ENCODE measurements around the gene TBX20. TPM values are rescaled to one million over a fixed set of nuclear protein-coding genes. Genes with fewer than 3 reads are reported as not detected.

Gene TBX20
- total and polyA plus RNA-seq, 8 donors = not detected

GRCh38 chr7:35285799-35286198 is 31.9 kb upstream of the TBX20 start:
- H3K27ac ChIP-seq = no peak overlapping the region
- H3K4me1 ChIP-seq = peaks cover 0 to 10% (median 5%) of the 10 kb centered on the region in 4 donors
- 0 to 11% (median 8%) methylated on average over 1 of the region's 1 CpG for WGBS, 5 donors
- H3K9me3 ChIP-seq = peaks cover 0 to 4% (median 0%) of the 10 kb centered on the region in 4 donors
- peak in 1 of 2 donors; percentile 13 for DNase-seq
- H3K36me3 ChIP-seq = no peaks in the 10 kb centered on the region
- no peaks in the 10 kb centered on the region for H3K27me3 ChIP-seq
- TF ChIP-seq CTCF (IDR thresholded peaks at IDR 0.05) (no peak), POLR2A (IDR thresholded peaks at IDR 0.05) (no peak), POLR2AphosphoS5 (IDR thresholded peaks at IDR 0.05) (no peak), EP300 (IDR thresholded peaks at IDR 0.05) (no peak)
- intact Hi-C loops (cut with DNase I; ENCODE audit: low total_unique reads) = no loop called here
- H3K4me3 ChIP-seq = no peak overlapping the region

GRCh38 chr7:35280902-35281301 is 27.0 kb upstream of the TBX20 start:
- Histone ChIP-seq H3K4me3 (no peak overlapping the region), H3K36me3 (no peaks in the 10 kb centered on the region), H3K4me1 (peaks cover 0 to 4% (median 1%) of the 10 kb centered on the region in 4 donors), H3K9me3 (no peaks in the 10 kb centered on the region), H3K27ac (no peak overlapping the region), H3K27me3 (peaks cover 0 to 7% (median 0%) of the 10 kb centered on the region in 3 donors)
- WGBS, 5 donors = 63 to 79% (median 68%) methylated on average over 4 of the region's 4 CpGs
- DNase-seq = no peak
- TF ChIP-seq CTCF (IDR thresholded peaks at IDR 0.05) (no peak), EP300 (IDR thresholded peaks at IDR 0.05) (no peak), POLR2AphosphoS5 (IDR thresholded peaks at IDR 0.05) (no peak), POLR2A (IDR thresholded peaks at IDR 0.05) (no peak)
- intact Hi-C loops (cut with DNase I; ENCODE audit: low total_unique reads) = no loop called here

DNA sequence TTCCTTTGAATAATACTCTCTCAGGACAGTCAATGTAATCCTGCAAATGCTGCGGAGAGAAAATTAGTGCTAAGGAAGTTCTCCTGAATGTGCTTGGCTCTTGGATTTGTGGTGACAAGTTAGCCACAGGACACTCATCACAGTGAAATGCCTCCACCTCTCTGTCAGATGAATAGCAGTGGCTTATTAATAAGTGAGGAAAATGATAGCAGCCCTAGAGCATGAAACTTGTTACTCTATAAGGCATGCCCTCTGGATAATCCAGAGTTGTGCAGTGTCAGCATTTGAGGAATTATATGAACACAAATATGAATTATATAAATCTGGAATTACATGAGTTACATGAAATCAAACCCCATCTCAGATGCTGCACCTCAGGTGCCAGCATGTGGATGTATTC is 23.5 kb upstream of the TBX20 start:
- TF ChIP-seq EP300 (IDR thresholded peaks at IDR 0.05) = no peak
- no peak for TF ChIP-seq POLR2AphosphoS5 (IDR thresholded peaks at IDR 0.05)
- no peak for TF ChIP-seq POLR2A (IDR thresholded peaks at IDR 0.05)
- TF ChIP-seq CTCF (IDR thresholded peaks at IDR 0.05) = no peak
- Histone ChIP-seq H3K27me3 (peaks cover 0 to 7% (median 0%) of the 10 kb centered on the region in 3 donors), H3K4me3 (no peak overlapping the region), H3K4me1 (no peaks in the 10 kb centered on the region), H3K27ac (no peak overlapping the region), H3K9me3 (no peaks in the 10 kb centered on the region), H3K36me3 (no peaks in the 10 kb centered on the region)
- WGBS, 5 donors = 94 to 97% (median 95%) methylated on average over 1 of the region's 1 CpG
- intact Hi-C loops (cut with DNase I; ENCODE audit: low total_unique reads) = no loop called here
- DNase-seq = no peak

- Histone ChIP-seq H3K9me3 (no peaks in the 10 kb centered on the region), H3K4me3 (no peak overlapping the region), H3K36me3 (no peaks in the 10 kb centered on the region), H3K4me1 (no peaks in the 10 kb centered on the region), H3K27me3 (peaks cover 0 to 5% (median 0%) of the 10 kb centered on the region in 3 donors), H3K27ac (no peak overlapping the region)
- TF ChIP-seq POLR2A (IDR thresholded peaks at IDR 0.05) (no peak), EP300 (IDR thresholded peaks at IDR 0.05) (no peak), POLR2AphosphoS5 (IDR thresholded peaks at IDR 0.05) (no peak), CTCF (IDR thresholded peaks at IDR 0.05) (no peak)
- WGBS, 5 donors = 74 to 92% (median 86%) methylated on average over 1 of the region's 1 CpG
- intact Hi-C loops (cut with DNase I; ENCODE audit: low total_unique reads) = no loop called here
- no peak for DNase-seq
Measured at GRCh38 chr7:35272246-35272645, 18.3 kb upstream of the TBX20 start.
